IPS-15b (cell line): Measurements from ENCODE around the gene PARD3.
"Not testable (repeated sequence)": the region's sequence is repeated elsewhere in the genome, so short reads cannot be mapped to it uniquely, and the experiment has no call there.

ENCODE experiments used
- H3K27me3 ChIP-seq: one replicate; pipeline ENCODE4 v1.6.1; 2013; ENCODE audit warnings: low read length; ENCODE audit not compliant: control insufficient read depth, insufficient read depth
- H3K36me3 ChIP-seq: one replicate; pipeline ENCODE4 v1.6.1; 2013; ENCODE audit warnings: low read length; ENCODE audit not compliant: control insufficient read depth, insufficient read depth
- H3K4me1 ChIP-seq: one replicate; pipeline ENCODE4 v1.6.1; 2013; ENCODE audit warnings: mild to moderate bottlenecking, low read length; ENCODE audit not compliant: control insufficient read depth, insufficient read depth
- H3K4me3 ChIP-seq: one replicate; pipeline ENCODE4 v1.5.1; 2013; ENCODE audit warnings: low read depth, low read length
- H3K9ac ChIP-seq: one replicate; pipeline ENCODE4 v1.6.1; 2013; ENCODE audit warnings: low read depth, mild to moderate bottlenecking, low read length
- H3K9me3 ChIP-seq: one replicate; pipeline ENCODE4 v1.6.1; 2013; ENCODE audit warnings: mild to moderate bottlenecking, low read length; ENCODE audit not compliant: control insufficient read depth, insufficient read depth

PARD3 gene

DNA sequence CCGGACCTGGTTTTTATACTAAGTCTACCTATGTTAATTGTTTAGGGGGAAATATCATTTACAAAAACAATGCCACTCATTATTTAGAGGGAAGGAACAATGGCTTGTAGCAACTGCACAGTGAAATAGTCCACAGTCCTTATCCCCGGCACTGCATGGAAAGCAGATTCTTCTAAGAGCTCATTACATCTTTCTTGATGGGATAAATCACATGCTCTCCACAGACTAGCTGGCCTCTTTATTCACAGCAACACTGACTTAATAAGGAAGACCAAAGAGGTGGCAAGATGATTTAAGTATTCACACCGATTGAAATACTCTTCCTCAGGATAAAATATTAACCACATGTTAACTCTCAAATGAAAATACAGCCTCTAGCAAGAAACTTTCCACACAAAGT, 349.4 kb downstream of the PARD3 start:
- Histone ChIP-seq H3K27me3 (no peaks in the 10 kb centered on the region), H3K36me3 (no peaks in the 10 kb centered on the region), H3K9ac (no peak overlapping the region), H3K4me3 (no peak overlapping the region), H3K4me1 (no peaks in the 10 kb centered on the region), H3K9me3 (no peaks in the 10 kb centered on the region)

DNA sequence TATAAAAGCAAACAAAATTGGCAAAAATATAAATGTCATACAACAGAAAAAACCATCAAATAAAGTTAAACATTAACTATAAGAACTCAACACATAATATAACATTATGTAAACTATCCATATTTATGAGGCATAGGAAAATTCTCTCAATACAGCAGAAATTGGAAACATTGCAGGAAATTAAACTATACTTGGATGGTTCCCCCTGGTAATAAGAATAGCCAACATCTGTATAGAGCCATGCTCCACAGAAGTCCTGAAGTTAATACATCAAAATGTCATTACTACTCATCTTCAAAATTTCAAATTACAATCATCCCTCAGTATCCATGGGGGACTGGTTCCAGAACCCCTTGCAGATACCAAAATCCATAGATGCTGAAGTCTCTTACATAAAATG, 350.5 kb downstream of the PARD3 start:
- Histone ChIP-seq H3K9ac (no peak overlapping the region), H3K9me3 (no peaks in the 10 kb centered on the region), H3K27me3 (no peaks in the 10 kb centered on the region), H3K36me3 (no peaks in the 10 kb centered on the region), H3K4me1 (no peaks in the 10 kb centered on the region), H3K4me3 (no peak overlapping the region)

DNA sequence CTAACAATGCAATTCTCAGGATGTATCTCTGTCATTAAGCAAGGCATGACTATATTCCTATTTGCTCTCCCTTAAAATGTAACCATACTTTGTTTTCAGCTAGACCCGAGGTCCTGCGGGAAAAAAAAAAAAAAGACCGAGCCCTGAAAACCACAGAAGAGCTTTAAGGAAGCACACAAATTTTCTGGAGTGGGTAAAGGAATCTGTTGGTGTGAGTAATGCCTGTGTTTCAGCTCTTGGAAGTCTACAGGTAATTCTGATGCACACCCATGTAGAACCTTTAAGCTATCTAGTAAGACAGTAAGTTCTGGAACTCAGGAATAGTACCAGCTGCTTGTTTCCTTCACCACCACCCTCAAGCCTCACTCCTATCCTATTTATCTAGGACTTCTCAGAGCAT, 351.1 kb downstream of the PARD3 start:
- no peak overlapping the region for H3K9ac ChIP-seq
- H3K4me3 ChIP-seq, result no peak overlapping the region
- H3K9me3 ChIP-seq, result no peaks in the 10 kb centered on the region
- no peaks in the 10 kb centered on the region for H3K36me3 ChIP-seq
- H3K27me3 ChIP-seq, result no peaks in the 10 kb centered on the region
- H3K4me1 ChIP-seq, result no peaks in the 10 kb centered on the region

DNA sequence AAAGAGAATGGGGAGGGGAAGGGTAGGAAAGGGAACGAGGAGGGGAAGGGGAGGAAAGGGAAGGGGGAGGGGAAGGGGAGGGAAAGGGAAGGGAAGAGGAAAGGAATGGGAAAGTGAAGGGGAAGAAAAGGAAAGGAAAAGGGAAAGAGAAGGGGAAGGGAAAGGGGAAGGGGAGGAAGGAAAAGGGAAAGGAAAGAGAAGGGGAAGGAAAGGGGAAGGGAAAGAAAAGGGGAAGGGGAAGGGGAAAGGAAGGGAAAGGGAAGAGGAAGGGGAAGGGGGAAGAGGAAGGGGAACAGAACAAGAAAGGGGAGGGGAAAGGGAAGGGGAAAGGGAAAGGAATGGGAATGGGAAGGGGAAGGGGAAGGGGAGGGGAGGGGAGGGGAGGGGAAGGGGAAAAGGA, 352.1 kb downstream of the PARD3 start:
- H3K9me3 ChIP-seq, result no peaks in the 10 kb centered on the region
- H3K36me3 ChIP-seq, result no peaks in the 10 kb centered on the region
- H3K4me1 ChIP-seq, result no peaks in the 10 kb centered on the region
- no peak overlapping the region for H3K4me3 ChIP-seq
- H3K9ac ChIP-seq, result no peak overlapping the region
- H3K27me3 ChIP-seq, result no peaks in the 10 kb centered on the region

DNA sequence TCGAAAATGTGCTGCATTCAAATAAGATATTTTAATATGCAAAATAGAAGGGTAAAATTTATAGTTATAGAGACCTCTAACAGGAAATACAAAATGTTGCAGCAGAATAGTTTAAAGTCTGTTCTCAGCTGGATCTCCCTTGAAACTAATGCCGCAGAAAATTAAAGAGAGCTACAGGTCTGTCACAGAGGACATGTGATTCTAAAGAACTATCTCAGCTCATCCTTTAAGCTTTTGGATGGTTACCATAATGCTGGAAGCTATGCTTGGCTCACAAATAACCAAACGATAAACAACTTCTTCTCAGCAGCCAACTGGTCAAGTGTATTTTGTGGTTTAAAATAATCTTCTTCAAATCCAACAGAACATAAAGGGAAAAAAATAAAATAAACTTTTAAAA, 353.0 kb downstream of the PARD3 start:
- Histone ChIP-seq H3K9me3 (no peaks in the 10 kb centered on the region), H3K36me3 (no peaks in the 10 kb centered on the region), H3K4me1 (no peaks in the 10 kb centered on the region), H3K27me3 (no peaks in the 10 kb centered on the region), H3K4me3 (no peak overlapping the region), H3K9ac (no peak overlapping the region)

DNA sequence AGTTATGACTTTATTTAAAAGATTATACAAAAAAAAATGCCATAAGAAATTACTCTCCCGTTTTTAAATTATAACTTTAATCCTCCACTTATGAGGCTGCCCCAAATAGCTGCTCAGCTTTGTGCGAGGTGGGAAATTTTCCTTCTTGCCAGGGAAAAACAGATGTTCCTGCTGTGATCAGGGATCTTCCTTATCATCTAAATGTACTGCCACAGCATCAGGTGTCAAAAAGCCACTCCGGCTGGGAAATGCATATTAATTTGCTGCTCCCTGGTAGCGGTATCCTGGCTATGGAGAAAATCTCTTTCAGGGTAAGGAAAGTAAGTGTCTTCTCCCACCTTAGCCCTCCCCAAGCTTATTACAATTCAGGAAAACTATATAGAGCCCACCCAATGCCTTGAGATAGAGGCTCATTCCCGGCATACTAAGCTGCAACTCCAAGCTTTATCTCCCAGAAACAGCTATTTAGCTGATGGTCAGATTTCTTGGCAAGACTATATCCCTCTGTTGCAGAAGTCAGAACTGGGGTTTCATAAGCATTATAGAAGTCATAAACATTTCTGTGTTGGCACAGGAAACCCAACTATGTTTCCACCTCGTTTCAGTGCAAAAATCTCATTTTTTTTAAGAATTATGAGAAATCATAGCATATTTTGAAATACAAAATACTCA, 360.4 kb downstream of the PARD3 start:
- Histone ChIP-seq H3K4me1 (no peaks in the 10 kb centered on the region), H3K27me3 (no peaks in the 10 kb centered on the region), H3K4me3 (no peak overlapping the region), H3K9ac (no peak overlapping the region), H3K36me3 (no peaks in the 10 kb centered on the region), H3K9me3 (no peaks in the 10 kb centered on the region)

DNA sequence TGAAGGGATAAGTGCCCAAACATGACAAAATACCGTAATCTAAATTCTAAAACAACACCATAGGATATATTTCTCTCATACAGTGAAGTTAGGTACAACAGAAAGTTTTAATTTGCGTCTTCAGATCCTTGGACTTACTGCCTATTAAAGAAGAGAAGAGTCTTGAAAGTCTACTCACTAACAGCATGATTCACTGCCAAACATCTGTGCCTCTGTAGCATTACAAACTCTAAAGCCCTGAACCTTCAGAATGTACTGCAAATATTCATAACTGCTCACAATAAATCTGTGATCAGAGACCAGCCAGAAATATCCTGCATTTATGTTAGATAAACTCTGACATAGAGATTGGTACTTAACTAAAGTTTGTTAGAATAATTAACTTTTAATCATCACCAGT, 365.3 kb downstream of the PARD3 start:
- H3K36me3 ChIP-seq, result no peaks in the 10 kb centered on the region
- no peak overlapping the region for H3K4me3 ChIP-seq
- H3K9me3 ChIP-seq, result no peaks in the 10 kb centered on the region
- H3K9ac ChIP-seq, result no peak overlapping the region
- H3K27me3 ChIP-seq, result no peaks in the 10 kb centered on the region
- no peaks in the 10 kb centered on the region for H3K4me1 ChIP-seq

DNA sequence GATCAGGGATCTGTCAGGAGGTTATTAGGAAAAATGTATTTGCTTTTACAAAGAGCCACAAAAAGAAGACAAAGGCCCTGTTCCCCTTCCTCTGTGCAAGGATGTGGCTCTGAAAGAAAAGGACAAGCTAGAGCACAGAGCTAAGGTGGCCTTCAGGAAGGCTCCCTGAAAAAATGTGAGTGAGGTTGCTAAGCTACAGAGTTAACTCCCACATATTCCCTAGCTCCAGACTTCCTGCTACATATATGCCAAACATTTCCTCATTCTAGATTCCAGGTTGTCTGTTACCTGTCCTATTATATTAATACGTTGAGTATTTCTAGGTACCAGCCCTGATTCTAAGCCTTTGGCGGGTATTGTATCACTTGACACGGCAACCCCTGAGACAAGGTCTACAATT, 369.0 kb downstream of the PARD3 start:
- Histone ChIP-seq H3K9ac (no peak overlapping the region), H3K4me3 (no peak overlapping the region), H3K36me3 (no peaks in the 10 kb centered on the region)

DNA sequence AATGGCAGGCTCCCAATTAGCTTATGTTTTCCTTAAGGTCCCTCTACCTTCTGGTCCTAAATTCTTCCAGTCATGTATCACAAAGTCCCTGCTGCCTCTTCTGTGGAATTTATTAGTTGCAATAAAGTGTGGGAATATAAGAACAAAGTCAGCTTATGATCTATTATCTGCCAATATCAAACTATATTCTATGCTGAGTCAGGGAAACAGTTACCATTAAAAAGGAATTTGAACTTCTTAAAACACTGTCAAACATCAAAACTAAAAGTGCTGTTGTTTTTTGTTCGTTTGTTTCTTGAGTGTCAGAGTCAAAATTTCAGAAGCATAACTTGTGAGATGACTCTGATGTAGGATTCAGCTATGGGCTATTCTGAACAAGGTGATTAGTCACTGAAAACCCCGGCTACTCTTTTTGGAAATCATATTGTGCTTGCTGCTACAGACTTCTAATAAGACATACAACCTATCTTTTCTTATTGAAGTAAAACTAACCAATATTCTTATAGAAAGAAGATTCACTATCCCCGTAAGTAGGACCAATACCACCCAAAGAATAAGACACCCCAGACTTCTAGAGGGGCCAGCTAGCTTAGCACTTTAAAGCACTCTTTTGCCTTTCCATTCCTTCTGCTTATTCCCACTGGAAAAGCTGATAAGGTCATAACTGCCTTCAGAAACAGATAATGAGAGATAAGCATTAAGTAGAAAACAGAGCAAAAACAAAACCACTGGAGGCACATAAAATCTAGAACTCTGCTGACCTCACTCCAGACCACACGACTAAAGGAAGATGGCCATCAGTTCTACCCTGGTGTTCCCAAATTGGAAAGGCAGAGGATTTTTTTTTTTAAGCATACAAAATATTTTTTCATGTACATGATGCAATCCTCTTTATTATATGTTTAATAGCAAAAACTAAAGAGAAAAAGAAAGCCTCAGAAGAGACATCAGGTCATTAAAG, 370.6 kb downstream of the PARD3 start:
- no peak overlapping the region for H3K9ac ChIP-seq
- no peaks in the 10 kb centered on the region for H3K4me1 ChIP-seq
- H3K27me3 ChIP-seq, result no peaks in the 10 kb centered on the region
- no peaks in the 10 kb centered on the region for H3K9me3 ChIP-seq
- H3K4me3 ChIP-seq, result no peak overlapping the region
- H3K36me3 ChIP-seq, result no peaks in the 10 kb centered on the region

More for the DNA sequence above, 369.0 kb downstream of the PARD3 start:
- Histone ChIP-seq H3K9me3 (no peaks in the 10 kb centered on the region), H3K4me1 (no peaks in the 10 kb centered on the region), H3K27me3 (no peaks in the 10 kb centered on the region)

DNA sequence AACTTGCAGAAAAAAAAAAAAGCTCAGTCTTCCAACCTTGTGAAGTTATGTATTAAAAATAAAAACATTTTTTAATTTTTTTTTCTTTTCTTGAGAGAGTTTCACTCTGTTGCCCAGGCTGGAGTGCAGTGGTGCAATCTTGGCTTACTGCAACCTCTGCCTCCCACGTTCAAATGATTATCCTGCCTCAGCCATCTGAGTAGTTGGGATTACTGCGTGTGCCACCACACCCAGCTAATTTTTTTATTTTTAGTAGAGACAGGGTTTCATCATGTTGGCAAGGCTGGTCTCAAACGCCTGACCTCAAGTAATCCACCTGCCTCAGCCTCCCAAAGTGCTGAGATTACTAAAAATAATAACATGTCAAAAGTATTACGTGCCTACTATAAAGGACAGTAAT, 375.7 kb downstream of the PARD3 start:
- H3K4me3 ChIP-seq, H3K36me3 ChIP-seq, H3K9me3 ChIP-seq, H3K27me3 ChIP-seq, H3K4me1 ChIP-seq, H3K9ac ChIP-seq: not testable (repeated sequence)

DNA sequence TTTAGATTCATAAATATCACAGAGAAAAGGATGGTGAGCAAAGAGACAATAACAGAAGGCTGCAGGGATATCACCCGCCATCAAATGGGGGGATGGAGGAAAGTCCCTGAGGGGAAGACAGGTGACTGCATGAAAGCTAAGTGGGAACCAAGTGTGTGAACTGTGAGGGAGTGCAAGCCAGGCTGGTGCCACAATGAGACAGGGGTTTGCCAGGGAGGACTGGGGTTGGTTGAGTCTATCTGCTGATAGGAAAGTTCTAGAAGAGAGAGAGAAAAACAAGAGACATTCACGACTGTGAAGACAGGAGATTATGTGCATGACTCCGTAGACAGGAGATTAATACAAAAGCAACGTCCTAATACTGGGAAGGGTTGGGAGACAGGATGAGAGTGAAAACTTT, 376.4 kb downstream of the PARD3 start:
- Histone ChIP-seq H3K4me1 (peaks cover 4% of the 10 kb centered on the region), H3K9me3 (no peaks in the 10 kb centered on the region), H3K9ac (no peak overlapping the region), H3K27me3 (no peaks in the 10 kb centered on the region), H3K36me3 (no peaks in the 10 kb centered on the region), H3K4me3 (no peak overlapping the region)

DNA sequence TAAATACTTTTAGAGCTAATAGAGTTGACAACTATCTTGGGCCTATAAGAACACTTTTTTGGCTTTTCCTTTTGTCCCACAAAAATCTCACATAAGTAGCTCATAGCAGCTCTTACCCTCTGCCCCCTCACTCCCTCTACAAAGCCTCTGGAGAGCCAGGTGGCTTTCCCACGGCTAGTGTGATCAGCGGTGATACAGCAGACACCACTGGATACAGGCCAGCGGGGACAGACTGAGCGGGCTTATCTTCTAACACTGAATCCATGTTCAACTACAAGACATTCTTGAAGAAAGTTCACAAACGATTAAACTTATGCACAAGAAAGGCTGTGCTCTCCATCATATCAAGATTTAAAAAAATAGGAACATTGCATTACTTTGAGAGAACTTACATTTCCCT, 377.2 kb downstream of the PARD3 start:
- no peaks in the 10 kb centered on the region for H3K27me3 ChIP-seq
- H3K4me3 ChIP-seq, result no peak overlapping the region
- no peaks in the 10 kb centered on the region for H3K9me3 ChIP-seq
- H3K36me3 ChIP-seq, result no peaks in the 10 kb centered on the region
- H3K4me1 ChIP-seq, result peaks cover 4% of the 10 kb centered on the region
- H3K9ac ChIP-seq, result no peak overlapping the region
